ENCODE measurements around the gene FREM1. TPM values are rescaled to one million over a fixed set of nuclear protein-coding genes. Genes with fewer than 3 reads are reported as not detected.

FREM1 gene
- total RNA-seq, 4 donors from 2014 or later: 3.3 to 7.1 (median 5.2) TPM

DNA sequence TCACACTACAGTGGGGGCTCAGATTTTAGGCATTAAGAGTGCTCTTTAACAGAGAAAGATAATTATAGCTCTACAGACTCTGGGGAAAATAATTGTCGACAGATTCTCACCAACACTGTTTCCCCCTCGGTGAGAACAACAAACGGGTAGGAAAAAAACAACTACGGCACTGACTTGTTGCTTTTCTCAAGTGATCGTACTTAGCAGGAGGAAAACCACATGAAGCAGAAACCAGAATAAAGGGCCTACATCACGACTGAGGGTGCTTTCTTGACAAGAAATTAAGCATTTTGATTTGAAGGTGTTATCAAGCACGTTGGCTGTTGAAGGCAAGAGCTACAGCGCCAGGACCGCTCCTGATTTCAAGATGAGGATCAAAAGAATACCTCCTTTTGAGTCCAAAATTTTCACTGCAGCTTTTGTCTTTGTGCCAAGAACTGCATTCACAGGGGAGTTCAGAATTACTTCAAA lies 160.5 kb downstream of the FREM1 start:
- H3K27me3 ChIP-seq: no peaks in the 10 kb centered on the region
- peaks cover 0 to 9% (median 0%) of the 10 kb centered on the region in 3 donors for H3K36me3 ChIP-seq
- DNase-seq (ENCODE audit: low spot score in 2 of 2): no peak
- H3K4me1 ChIP-seq: no peaks in the 10 kb centered on the region
- 62 to 66% methylated on average over 9 of the region's 9 CpGs for WGBS, 2 donors
- TF ChIP-seq EP300 (IDR thresholded peaks at IDR 0.05): no peak
- no peak for TF ChIP-seq CTCF (IDR thresholded peaks at IDR 0.05)
- no peak for TF ChIP-seq POLR2A (IDR thresholded peaks at IDR 0.05)
- no peak overlapping the region for H3K4me3 ChIP-seq
- no peaks in the 10 kb centered on the region for H3K9me3 ChIP-seq
- H3K27ac ChIP-seq: no peak overlapping the region

DNA sequence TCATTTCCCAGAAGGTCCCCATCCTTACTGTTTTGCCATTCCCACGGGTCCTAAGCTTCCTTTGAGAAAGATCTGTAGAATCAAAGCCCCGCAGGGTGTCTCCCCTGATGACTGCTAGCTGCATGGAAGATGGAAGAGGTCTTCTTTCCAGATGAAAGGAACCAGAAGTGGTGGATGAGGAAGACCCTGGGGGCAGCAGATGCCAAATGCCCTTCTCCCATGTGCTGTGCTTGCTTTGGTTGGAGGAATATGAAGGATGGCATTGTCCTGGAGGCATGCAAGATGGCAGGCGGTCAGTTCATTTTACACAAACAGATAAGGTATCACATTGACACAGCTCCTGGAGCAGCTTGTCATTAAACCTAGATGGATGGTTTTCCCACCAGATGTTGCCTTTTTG lies 161.9 kb downstream of the FREM1 start:
- DNase-seq (ENCODE audit: low spot score in 2 of 2): no peak
- Histone ChIP-seq H3K27me3 (no peaks in the 10 kb centered on the region), H3K4me1 (no peaks in the 10 kb centered on the region), H3K9me3 (no peaks in the 10 kb centered on the region), H3K36me3 (peaks cover 0 to 9% (median 0%) of the 10 kb centered on the region in 3 donors), H3K27ac (no peak overlapping the region), H3K4me3 (no peak overlapping the region)
- 93 to 94% methylated on average over 3 of the region's 3 CpGs for WGBS, 2 donors
- TF ChIP-seq CTCF (IDR thresholded peaks at IDR 0.05): no peak
- no peak for TF ChIP-seq EP300 (IDR thresholded peaks at IDR 0.05)
- TF ChIP-seq POLR2A (IDR thresholded peaks at IDR 0.05): no peak

DNA sequence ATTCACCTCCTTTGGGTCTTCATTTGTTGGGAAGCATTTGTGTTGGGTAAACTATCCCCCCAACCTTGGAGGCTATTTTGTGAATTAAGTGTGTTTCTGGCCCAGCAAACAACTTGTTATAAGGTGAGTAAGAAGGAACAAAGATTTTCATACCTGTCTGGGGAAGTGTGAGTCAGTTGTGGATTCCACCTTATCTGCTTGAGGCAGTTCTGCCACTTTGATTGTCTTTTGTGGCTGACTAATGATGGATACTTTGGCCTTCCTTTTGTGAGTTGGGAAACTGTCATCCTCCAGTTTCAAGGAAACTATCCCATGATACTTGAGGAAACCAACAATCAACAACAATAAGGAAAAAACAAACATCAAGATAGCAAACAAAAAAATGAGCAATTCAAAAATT lies 163.1 kb downstream of the FREM1 start:
- no peak for TF ChIP-seq EP300 (IDR thresholded peaks at IDR 0.05)
- no peak for TF ChIP-seq POLR2A (IDR thresholded peaks at IDR 0.05)
- TF ChIP-seq CTCF (IDR thresholded peaks at IDR 0.05): no peak
- no peak overlapping the region for H3K27ac ChIP-seq
- H3K27me3 ChIP-seq: no peaks in the 10 kb centered on the region
- no peaks in the 10 kb centered on the region for H3K4me1 ChIP-seq
- no peak for DNase-seq (ENCODE audit: low spot score in 2 of 2)
- H3K4me3 ChIP-seq: no peak overlapping the region
- no peaks in the 10 kb centered on the region for H3K9me3 ChIP-seq
- H3K36me3 ChIP-seq: peaks cover 0 to 9% (median 0%) of the 10 kb centered on the region in 3 donors

GRCh38 chr9:14746626-14747025 lies 163.6 kb downstream of the FREM1 start:
- Histone ChIP-seq H3K4me1 (no peaks in the 10 kb centered on the region), H3K27ac (no peak overlapping the region), H3K27me3 (no peaks in the 10 kb centered on the region), H3K4me3 (no peak overlapping the region), H3K9me3 (no peaks in the 10 kb centered on the region), H3K36me3 (peaks cover 0 to 9% (median 0%) of the 10 kb centered on the region in 3 donors)
- WGBS, 2 donors: 83 to 89% methylated on average over 3 of the region's 3 CpGs
- TF ChIP-seq EP300 (IDR thresholded peaks at IDR 0.05): no peak
- TF ChIP-seq POLR2A (IDR thresholded peaks at IDR 0.05): no peak
- no peak for TF ChIP-seq CTCF (IDR thresholded peaks at IDR 0.05)
- no peak for DNase-seq (ENCODE audit: low spot score in 2 of 2)

GRCh38 chr9:14744768-14745167 lies 165.5 kb downstream of the FREM1 start:
- peaks cover 0 to 9% (median 0%) of the 10 kb centered on the region in 3 donors for H3K36me3 ChIP-seq
- no peaks in the 10 kb centered on the region for H3K4me1 ChIP-seq
- no peak overlapping the region for H3K27ac ChIP-seq
- no peaks in the 10 kb centered on the region for H3K27me3 ChIP-seq
- no peaks in the 10 kb centered on the region for H3K9me3 ChIP-seq
- DNase-seq (ENCODE audit: low spot score in 2 of 2): no peak
- no peak for TF ChIP-seq POLR2A (IDR thresholded peaks at IDR 0.05)
- TF ChIP-seq EP300 (IDR thresholded peaks at IDR 0.05): no peak
- no peak for TF ChIP-seq CTCF (IDR thresholded peaks at IDR 0.05)
- H3K4me3 ChIP-seq: no peak overlapping the region
- 93 to 97% methylated on average over 1 of the region's 1 CpG for WGBS, 2 donors

Measured in tibial nerve (tissue), 4 donors.